Esophagus muscularis mucosa (tissue), 4 donors: ENCODE measurements around the gene ALG2.

Experiments
- CTCF ChIP-seq, 3 experiments: fragments of 200-600 bp in 2 of 3; fragments of 450-650 bp in 1 of 3; sonication (generic) in 2 of 3; IDR thresholded peaks; one replicate each; pipeline ENCODE4 v1.5.1; 2017 to 2019; ENCODE audit warnings: antibody characterized with exemption in 3 of 3, mild to moderate bottlenecking in 2 of 3, moderate library complexity in 1 of 3
- EP300 ChIP-seq: sonication (generic); formaldehyde crosslinking; IDR thresholded peaks from one replicate; pipeline ENCODE4 v1.6.1; 2017; ENCODE audit warnings: antibody characterized with exemption
- POLR2A ChIP-seq: fragments of 450-650 bp; IDR thresholded peaks from one replicate; pipeline ENCODE4 v1.6.1; 2017; ENCODE audit warnings: antibody characterized with exemption, moderate library complexity, mild to moderate bottlenecking, low read depth
- POLR2AphosphoS5 ChIP-seq, 2 donors: sonication (generic); formaldehyde crosslinking; IDR thresholded peaks; one replicate each; pipeline ENCODE4 v1.6.1; 2017; ENCODE audit warnings: antibody characterized with exemption in 2 of 2

GRCh38 chr9:99231711-99232110, 10.0 kb upstream of the ALG2 start:
- peak in 2 of 3 experiments; percentile 22 to 43 for TF ChIP-seq CTCF (IDR thresholded peaks at IDR 0.05)
- TF ChIP-seq POLR2AphosphoS5 (IDR thresholded peaks at IDR 0.05) = no peak
- no peak for TF ChIP-seq EP300
- no peak for TF ChIP-seq POLR2A
